Caco-2 (cell line): ENCODE data around the gene ZNF19. TPM values are rescaled to one million over a fixed set of nuclear protein-coding genes. Genes with fewer than 3 reads are reported as not detected.

Source experiments
- Bru-seq: library from RNA; stranded (reverse); fragments of 400-500 nt; gene quantifications from one replicate; lab custom pipeline; 2021; lab: Mats Ljungman, UMichigan
- BruChase-seq, 2 experiments: library from RNA; stranded (reverse); fragments of 400-500 nt; gene quantifications; one replicate each; lab custom pipeline; 2021; lab: Mats Ljungman, UMichigan
- BruUV-seq: library from RNA; stranded (reverse); fragments of 400-500 nt; replicated peaks from 2 replicates; lab custom pipeline; 2021; lab: Mats Ljungman, UMichigan
- CTCF ChIA-PET: fragments of 300-600 bp; sonication (Branson Sonifier 250); formaldehyde crosslinking; loops from one replicate; lab custom pipeline; 2022; ENCODE audit warnings: antibody characterized with exemption; lab: Charles Lee
- POLR2A ChIA-PET: fragments of 300-600 bp; sonication (Branson Sonifier 250); formaldehyde crosslinking; loops from one replicate; lab custom pipeline; 2022; ENCODE audit warnings: antibody characterized with exemption; lab: Charles Lee
- DNase-seq, 2 experiments: peaks; one replicate each; pipeline versions ENCODE4 v3.0.0 to v3.0.0-alpha.2; 2020 to 2022
- H3K27me3 ChIP-seq: replicated peaks from 2 replicates; pipeline ENCODE4 v1.6.0; 2011; ENCODE audit warnings: low read length; ENCODE audit not compliant: control insufficient read depth, insufficient read depth
- H3K36me3 ChIP-seq: 2 replicates; pipeline ENCODE4 v1.5.1; 2011; ENCODE audit warnings: low read length; ENCODE audit not compliant: control insufficient read depth, insufficient read depth
- H3K4me1 ChIP-seq: fragments of 250-450 bp; sonication (Bioruptor Pico); 2 replicates; pipeline ENCODE4 v1.5.1; 2020; ENCODE audit warnings: mild to moderate bottlenecking
- H3K4me3 ChIP-seq: 2 replicates; pipeline ENCODE4 v1.5.1; 2011; ENCODE audit warnings: low read depth, mild to moderate bottlenecking, control low read depth, low read length
- H3K9me3 ChIP-seq: fragments of 250-450 bp; sonication (Bioruptor Pico); 2 replicates; pipeline ENCODE4 v1.5.1; 2020; ENCODE audit warnings: mild to moderate bottlenecking, moderate library complexity
- H3K27ac Mint-ChIP-seq: one replicate; pipeline ENCODE4 v1.8.0; 2022; ENCODE audit warnings: mixed read lengths; ENCODE audit not compliant: unreplicated experiment
- H3K27me3 Mint-ChIP-seq: one replicate; pipeline ENCODE4 v1.8.0; 2022; ENCODE audit warnings: mixed read lengths; ENCODE audit not compliant: insufficient read depth, unreplicated experiment
- H3K36me3 Mint-ChIP-seq: one replicate; pipeline ENCODE4 v1.8.0; 2022; ENCODE audit warnings: mild to moderate bottlenecking, mixed read lengths; ENCODE audit not compliant: insufficient read depth, unreplicated experiment
- H3K4me1 Mint-ChIP-seq: one replicate; pipeline ENCODE4 v1.8.0; 2022; ENCODE audit warnings: low read depth, mixed read lengths; ENCODE audit not compliant: unreplicated experiment
- H3K4me3 Mint-ChIP-seq: one replicate; pipeline ENCODE4 v1.8.0; 2022; ENCODE audit warnings: mild to moderate bottlenecking, moderate library complexity, mixed read lengths; ENCODE audit not compliant: unreplicated experiment
- H3K9me3 Mint-ChIP-seq: one replicate; pipeline ENCODE4 v1.8.0; 2022; ENCODE audit warnings: mixed read lengths; ENCODE audit not compliant: unreplicated experiment
- intact Hi-C: fragments of 100-400 bp; cut with micrococcal nuclease; formaldehyde crosslinking; loops from one replicate; pipeline ENCODE4 v1.10.0; 2022; ENCODE audit not compliant: unreplicated experiment
- long read RNA-seq: library from polyadenylated mRNA; stranded (forward); transcript quantifications from one replicate; pipeline ENCODE4 v2.0.0, GENCODE V29; 2022
- total RNA-seq: library from RNA; stranded (reverse); gene quantifications from 2 replicates; pipeline ENCODE4 v1.2.3, GENCODE V29; 2022
- TF ChIP-seq, protein P1 (sequence below), 2 experiments: fragments of 200-600 bp in 1 of 2; IDR thresholded peaks; 1 replicate in 1 of 2; 2 replicates in 1 of 2; pipeline versions ENCODE4 v1.5.1 to v1.8.0; 2011 to 2022; ENCODE audit warnings: antibody characterized with exemption in 1 of 2, control low read depth in 1 of 2, inconsistent platforms in 1 of 2, low read depth in 1 of 2, low read length in 1 of 2, mild to moderate bottlenecking in 1 of 2, moderate library complexity in 1 of 2; ENCODE audit not compliant: insufficient read depth in 1 of 2, severe bottlenecking in 1 of 2, unreplicated experiment in 1 of 2

Gene ZNF19
- total RNA-seq (5.1 TPM in 2 replicates), Bru-seq, nascent RNA (percentile 52 among the genes with signal in this experiment), BruChase-seq, experiment 1, labeled RNA remaining after a 2-hour chase (percentile 48 among the genes with signal in this experiment), BruChase-seq, experiment 2, labeled RNA remaining after a 6-hour chase (percentile 40 among the genes with signal in this experiment)
- long read RNA-seq, partial matches to known transcripts: 3 of 5 reads
- long read RNA-seq, other reads (novel, unspliced or antisense): 1 of 5 reads

- TF ChIP-seq, protein P1, sequence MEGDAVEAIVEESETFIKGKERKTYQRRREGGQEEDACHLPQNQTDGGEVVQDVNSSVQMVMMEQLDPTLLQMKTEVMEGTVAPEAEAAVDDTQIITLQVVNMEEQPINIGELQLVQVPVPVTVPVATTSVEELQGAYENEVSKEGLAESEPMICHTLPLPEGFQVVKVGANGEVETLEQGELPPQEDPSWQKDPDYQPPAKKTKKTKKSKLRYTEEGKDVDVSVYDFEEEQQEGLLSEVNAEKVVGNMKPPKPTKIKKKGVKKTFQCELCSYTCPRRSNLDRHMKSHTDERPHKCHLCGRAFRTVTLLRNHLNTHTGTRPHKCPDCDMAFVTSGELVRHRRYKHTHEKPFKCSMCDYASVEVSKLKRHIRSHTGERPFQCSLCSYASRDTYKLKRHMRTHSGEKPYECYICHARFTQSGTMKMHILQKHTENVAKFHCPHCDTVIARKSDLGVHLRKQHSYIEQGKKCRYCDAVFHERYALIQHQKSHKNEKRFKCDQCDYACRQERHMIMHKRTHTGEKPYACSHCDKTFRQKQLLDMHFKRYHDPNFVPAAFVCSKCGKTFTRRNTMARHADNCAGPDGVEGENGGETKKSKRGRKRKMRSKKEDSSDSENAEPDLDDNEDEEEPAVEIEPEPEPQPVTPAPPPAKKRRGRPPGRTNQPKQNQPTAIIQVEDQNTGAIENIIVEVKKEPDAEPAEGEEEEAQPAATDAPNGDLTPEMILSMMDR (IDR thresholded peaks at IDR 0.05; ENCODE audit: insufficient read depth in 1 of 2, low read depth in 1 of 2, low read length in 1 of 2, severe bottlenecking in 1 of 2, unreplicated experiment in 1 of 2): no peak
- Mint-ChIP-seq H3K36me3 (no peaks in the 10 kb centered on the region), H3K4me3 (no peak within 1 kb of the TSS), H3K4me1 (no peaks in the 10 kb centered on the region), H3K27me3 (peaks cover 4% of the 10 kb centered on the region), H3K27ac (no peak within 1 kb of the TSS), H3K9me3 (no peaks in the 10 kb centered on the region)
- DNase-seq: no peak
- Histone ChIP-seq H3K36me3 (no peaks in the 10 kb centered on the region), H3K4me1 (no peaks in the 10 kb centered on the region), H3K4me3 (no peak within 1 kb of the TSS), H3K27me3 (no peaks in the 10 kb centered on the region), H3K9me3 (no peaks in the 10 kb centered on the region)
- BruUV-seq: no TSS peak
- ChIA-PET CTCF (no interaction called here), POLR2A (no interaction called here)
- intact Hi-C loops: no loop called here
Observed at GRCh38 chr16:71489122-71489521, at the start of gene ZNF19. Gene ZNF19, minus strand, starts transcription at chr16:71489324. Its CDS starts 7,210 bp downstream, at chr16:71482114.

- H3K27me3 ChIP-seq: no peaks in the 10 kb centered on the region
- H3K4me1 ChIP-seq: no peaks in the 10 kb centered on the region
- Mint-ChIP-seq H3K36me3 (no peaks in the 10 kb centered on the region), H3K4me3 (no peak overlapping the region), H3K9me3 (no peaks in the 10 kb centered on the region), H3K27me3 (peaks cover 14% of the 10 kb centered on the region), H3K27ac (no peak overlapping the region), H3K4me1 (no peaks in the 10 kb centered on the region)
- no peaks in the 10 kb centered on the region for H3K9me3 ChIP-seq
- ChIA-PET POLR2A (no interaction called here), CTCF (no interaction called here)
- H3K36me3 ChIP-seq: no peaks in the 10 kb centered on the region
- intact Hi-C loops: loop anchor here (1.0 to 5.0 kb wide), 4 partner anchors 35 to 125 kb away; no protein-coding TSS in a partner anchor
- peak; percentile 62 to 71 for DNase-seq
- TF ChIP-seq, protein P1 (IDR thresholded peaks at IDR 0.05; ENCODE audit: insufficient read depth in 1 of 2, low read depth in 1 of 2, low read length in 1 of 2, severe bottlenecking in 1 of 2, unreplicated experiment in 1 of 2): peak; percentile 53 to 88
- H3K4me3 ChIP-seq: no peak overlapping the region
- BruUV-seq: no TSS peak
Observed at GRCh38 chr16:71537643-71538042, 48.5 kb upstream of the ZNF19 start.

DNA sequence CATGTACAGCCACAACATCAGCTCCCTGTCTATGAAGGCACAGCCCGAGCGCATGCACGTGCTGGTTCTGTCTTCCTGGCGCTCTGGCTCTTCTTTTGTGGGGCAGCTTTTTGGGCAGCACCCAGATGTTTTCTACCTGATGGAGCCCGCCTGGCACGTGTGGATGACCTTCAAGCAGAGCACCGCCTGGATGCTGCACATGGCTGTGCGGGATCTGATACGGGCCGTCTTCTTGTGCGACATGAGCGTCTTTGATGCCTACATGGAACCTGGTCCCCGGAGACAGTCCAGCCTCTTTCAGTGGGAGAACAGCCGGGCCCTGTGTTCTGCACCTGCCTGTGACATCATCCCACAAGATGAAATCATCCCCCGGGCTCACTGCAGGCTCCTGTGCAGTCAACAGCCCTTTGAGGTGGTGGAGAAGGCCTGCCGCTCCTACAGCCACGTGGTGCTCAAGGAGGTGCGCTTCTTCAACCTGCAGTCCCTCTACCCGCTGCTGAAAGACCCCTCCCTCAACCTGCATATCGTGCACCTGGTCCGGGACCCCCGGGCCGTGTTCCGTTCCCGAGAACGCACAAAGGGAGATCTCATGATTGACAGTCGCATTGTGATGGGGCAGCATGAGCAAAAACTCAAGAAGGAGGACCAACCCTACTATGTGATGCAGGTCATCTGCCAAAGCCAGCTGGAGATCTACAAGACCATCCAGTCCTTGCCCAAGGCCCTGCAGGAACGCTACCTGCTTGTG lies 47.8 kb upstream of the ZNF19 start:
- Mint-ChIP-seq H3K9me3 (no peaks in the 10 kb centered on the region), H3K4me1 (no peaks in the 10 kb centered on the region), H3K27ac (no peak overlapping the region), H3K36me3 (no peaks in the 10 kb centered on the region), H3K4me3 (no peak overlapping the region), H3K27me3 (peaks cover 19% of the 10 kb centered on the region)
- H3K4me3 ChIP-seq: no peak overlapping the region
- H3K4me1 ChIP-seq: no peaks in the 10 kb centered on the region
- no peaks in the 10 kb centered on the region for H3K27me3 ChIP-seq
- no peak for DNase-seq
- ChIA-PET POLR2A (no interaction called here), CTCF (interaction anchor here (0.9 kb wide), 1 partner anchor 37 kb away, joined by 3 read pairs; no protein-coding TSS in a partner anchor)
- BruUV-seq: no TSS peak
- intact Hi-C loops: loop anchor here (1.0 to 5.0 kb wide), 4 partner anchors 34 to 125 kb away; no protein-coding TSS in a partner anchor
- no peaks in the 10 kb centered on the region for H3K9me3 ChIP-seq
- H3K36me3 ChIP-seq: no peaks in the 10 kb centered on the region
- TF ChIP-seq, protein P1 (IDR thresholded peaks at IDR 0.05; ENCODE audit: insufficient read depth in 1 of 2, low read depth in 1 of 2, low read length in 1 of 2, severe bottlenecking in 1 of 2, unreplicated experiment in 1 of 2): no peak
